T-helper 1 cell treated with Interleukin-12 subunit alpha and Interleukin-12 subunit beta and Interleukin-4 antibody, amounts not matched to agents 30 μg/mL and 1 μg/mL, for 36 hours (primary cell): ENCODE data around the gene NEGR1.
"Not testable (repeated sequence)": the region's sequence is repeated elsewhere in the genome, so short reads cannot be mapped to it uniquely, and the experiment has no call there.

Source experiments
- H3K27ac Mint-ChIP-seq: one replicate; pipeline ENCODE4 v1.8.0; 2021; ENCODE audit warnings: mild to moderate bottlenecking, mixed read lengths
- H3K27me3 Mint-ChIP-seq: one replicate; pipeline ENCODE4 v1.8.0; 2021; ENCODE audit warnings: low read depth, mixed read lengths
- H3K36me3 Mint-ChIP-seq: one replicate; pipeline ENCODE4 v1.8.0; 2021; ENCODE audit warnings: low read depth, mixed read lengths
- H3K4me1 Mint-ChIP-seq: one replicate; pipeline ENCODE4 v1.8.0; 2021; ENCODE audit warnings: low read depth, mixed read lengths
- H3K4me3 Mint-ChIP-seq: one replicate; pipeline ENCODE4 v1.8.0; 2021; ENCODE audit warnings: mild to moderate bottlenecking, moderate library complexity, mixed read lengths
- H3K9me3 Mint-ChIP-seq: one replicate; pipeline ENCODE4 v1.8.0; 2021; ENCODE audit warnings: mixed read lengths

Gene NEGR1

DNA sequence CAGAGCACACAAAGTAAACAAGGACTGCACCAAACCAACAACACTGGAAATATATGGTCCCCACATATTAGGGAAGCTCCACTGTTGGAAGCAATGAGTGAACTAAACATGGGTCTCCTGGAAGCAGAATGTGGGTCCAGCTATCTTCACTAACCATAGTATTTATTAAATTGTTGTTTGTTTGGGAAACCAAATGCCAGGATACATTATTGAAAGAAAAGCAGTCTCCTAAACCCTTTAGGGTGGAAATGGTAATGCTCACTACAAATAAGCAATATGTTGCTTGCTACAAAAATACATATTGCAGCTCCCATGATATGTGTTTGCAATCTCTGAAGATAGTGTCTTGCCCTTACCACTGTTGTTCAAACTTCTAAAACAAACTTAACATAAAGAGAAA lies 2.2 kb downstream of the NEGR1 start:
- H3K9me3 Mint-ChIP-seq: no peaks in the 10 kb centered on the region
- H3K27ac Mint-ChIP-seq: no peak overlapping the region
- H3K4me3 Mint-ChIP-seq: no peak overlapping the region
- H3K27me3 Mint-ChIP-seq: peaks cover 30% of the 10 kb centered on the region
- no peaks in the 10 kb centered on the region for H3K36me3 Mint-ChIP-seq
- peaks cover 10% of the 10 kb centered on the region for H3K4me1 Mint-ChIP-seq

DNA sequence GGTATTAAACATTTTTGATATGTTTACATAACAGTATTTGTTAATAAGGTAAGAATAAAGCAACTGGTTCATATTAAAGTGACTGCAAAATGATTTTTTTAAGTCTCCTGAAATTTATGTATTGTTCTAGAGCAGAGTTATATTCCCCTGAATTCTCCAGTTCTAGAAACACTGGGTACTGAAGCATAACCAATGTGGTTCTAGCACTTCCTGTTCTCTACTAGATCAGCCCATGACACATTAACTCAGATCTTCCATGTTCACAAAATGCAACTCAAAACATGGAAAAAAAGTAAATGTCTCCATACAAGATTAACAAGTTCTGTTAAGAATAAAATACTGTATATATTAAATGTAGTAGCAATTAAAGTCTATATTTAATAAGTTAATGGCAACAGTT lies 3.9 kb downstream of the NEGR1 start:
- Mint-ChIP-seq H3K4me3 (no peak overlapping the region), H3K27ac (no peak overlapping the region), H3K27me3 (peaks cover 30% of the 10 kb centered on the region), H3K4me1 (peaks cover 10% of the 10 kb centered on the region), H3K36me3 (no peaks in the 10 kb centered on the region), H3K9me3 (no peaks in the 10 kb centered on the region)

DNA sequence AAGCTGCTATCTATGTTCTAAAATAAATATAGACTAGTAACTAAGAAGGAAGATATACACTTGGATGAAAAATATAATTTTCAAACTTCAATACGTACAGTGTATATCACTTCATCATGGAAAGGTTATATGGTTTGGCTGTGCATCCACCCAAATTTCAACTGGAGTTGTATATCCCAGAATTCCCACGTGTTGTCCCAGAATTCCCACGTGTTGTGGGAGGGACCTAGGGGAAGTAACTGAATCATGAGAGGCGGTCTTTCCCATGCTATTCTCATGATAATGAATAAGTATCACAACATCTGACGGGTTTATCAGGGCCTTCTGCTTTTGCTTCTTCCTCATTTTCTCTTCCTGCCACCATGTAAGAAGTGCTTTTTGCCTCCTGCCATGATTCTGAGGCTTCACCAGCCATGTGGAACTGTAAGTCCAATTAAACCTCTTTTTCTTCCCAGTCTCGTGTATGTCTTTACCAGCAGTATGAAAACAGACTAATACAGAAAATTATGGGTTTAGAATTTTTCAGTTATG lies 10.7 kb downstream of the NEGR1 start:
- Mint-ChIP-seq H3K9me3 (no peaks in the 10 kb centered on the region), H3K36me3 (no peaks in the 10 kb centered on the region), H3K27me3 (no peaks in the 10 kb centered on the region), H3K4me1 (no peaks in the 10 kb centered on the region), H3K4me3 (no peak overlapping the region), H3K27ac (no peak overlapping the region)

DNA sequence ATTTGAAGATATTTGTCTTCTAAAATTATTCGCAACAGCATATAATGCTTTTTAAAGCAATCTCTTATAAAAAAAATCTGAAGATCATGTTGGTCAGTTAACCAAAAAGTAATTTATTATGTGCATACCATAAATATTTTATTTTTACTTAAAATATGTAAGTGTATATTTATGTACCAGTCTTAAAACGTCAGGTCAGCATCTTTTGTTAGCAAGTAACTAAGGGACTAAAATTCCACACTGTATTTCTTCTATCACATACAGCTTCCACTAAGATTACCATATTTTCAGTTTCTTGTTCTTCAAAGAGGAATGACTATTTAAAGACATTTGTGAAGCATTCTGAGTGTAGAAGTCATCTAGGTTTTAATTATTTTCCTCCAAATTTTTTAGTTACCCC lies 19.6 kb downstream of the NEGR1 start:
- Mint-ChIP-seq H3K9me3 (no peaks in the 10 kb centered on the region), H3K27me3 (no peaks in the 10 kb centered on the region), H3K4me3 (no peak overlapping the region), H3K4me1 (no peaks in the 10 kb centered on the region), H3K27ac (no peak overlapping the region), H3K36me3 (no peaks in the 10 kb centered on the region)

- H3K4me1 Mint-ChIP-seq: no peaks in the 10 kb centered on the region
- no peaks in the 10 kb centered on the region for H3K9me3 Mint-ChIP-seq
- no peaks in the 10 kb centered on the region for H3K36me3 Mint-ChIP-seq
- H3K27me3 Mint-ChIP-seq: no peaks in the 10 kb centered on the region
- H3K4me3 Mint-ChIP-seq: no peak overlapping the region
- no peak overlapping the region for H3K27ac Mint-ChIP-seq
Observed at GRCh38 chr1:72253132-72253531, 29.2 kb downstream of the NEGR1 start.

DNA sequence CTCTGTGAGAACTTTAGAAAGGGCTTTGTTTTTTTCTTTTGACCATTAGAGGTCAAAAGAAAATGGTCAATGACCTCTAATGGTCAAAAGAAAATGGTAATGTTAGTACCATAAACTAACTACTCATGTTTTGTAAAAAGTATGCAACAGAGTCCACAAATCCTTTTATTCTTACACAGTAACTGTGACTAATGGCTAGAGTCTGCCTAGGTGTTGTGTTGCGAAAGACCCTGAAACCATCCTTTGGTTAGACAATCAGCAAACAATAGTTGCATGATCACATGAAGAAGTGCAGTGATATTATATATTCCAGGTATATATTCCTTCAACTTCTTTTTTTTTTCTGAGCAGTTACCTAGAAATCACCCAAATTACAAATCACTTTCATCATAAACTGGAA lies 40.9 kb downstream of the NEGR1 start:
- Mint-ChIP-seq H3K4me1 (no peaks in the 10 kb centered on the region), H3K27ac (no peak overlapping the region), H3K36me3 (no peaks in the 10 kb centered on the region), H3K9me3 (no peaks in the 10 kb centered on the region), H3K4me3 (no peak overlapping the region), H3K27me3 (no peaks in the 10 kb centered on the region)

GRCh38 chr1:72235931-72236330 lies 46.4 kb downstream of the NEGR1 start:
- H3K36me3 Mint-ChIP-seq, H3K4me3 Mint-ChIP-seq, H3K27me3 Mint-ChIP-seq, H3K4me1 Mint-ChIP-seq, H3K9me3 Mint-ChIP-seq, H3K27ac Mint-ChIP-seq: not testable (repeated sequence)

DNA sequence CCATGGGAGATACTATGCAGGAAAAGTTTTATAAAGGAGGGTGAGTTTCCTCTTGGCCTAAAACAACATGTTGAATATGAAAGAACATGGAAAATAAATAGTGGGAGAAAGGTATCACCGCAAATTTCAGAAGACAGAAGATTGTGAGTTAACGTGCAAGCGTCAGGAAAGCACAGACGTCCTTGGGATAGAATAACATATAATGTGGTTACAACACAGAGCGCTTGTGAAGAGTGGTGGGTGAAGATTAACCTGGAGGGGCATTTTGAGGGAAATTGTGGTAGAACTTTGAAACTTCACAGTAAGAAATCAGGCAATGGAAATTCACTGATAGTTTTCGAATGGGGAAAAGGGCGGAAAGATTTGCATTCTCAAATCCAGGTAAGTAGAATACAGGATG lies 47.3 kb downstream of the NEGR1 start:
- Mint-ChIP-seq H3K27me3 (no peaks in the 10 kb centered on the region), H3K9me3 (peaks cover 8% of the 10 kb centered on the region), H3K27ac (no peak overlapping the region), H3K4me1 (no peaks in the 10 kb centered on the region), H3K4me3 (no peak overlapping the region), H3K36me3 (no peaks in the 10 kb centered on the region)

GRCh38 chr1:72230746-72231145 lies 51.6 kb downstream of the NEGR1 start:
- Mint-ChIP-seq H3K36me3 (no peaks in the 10 kb centered on the region), H3K27ac (no peak overlapping the region), H3K27me3 (no peaks in the 10 kb centered on the region), H3K4me3 (no peak overlapping the region), H3K4me1 (no peaks in the 10 kb centered on the region), H3K9me3 (peaks cover 8% of the 10 kb centered on the region)

DNA sequence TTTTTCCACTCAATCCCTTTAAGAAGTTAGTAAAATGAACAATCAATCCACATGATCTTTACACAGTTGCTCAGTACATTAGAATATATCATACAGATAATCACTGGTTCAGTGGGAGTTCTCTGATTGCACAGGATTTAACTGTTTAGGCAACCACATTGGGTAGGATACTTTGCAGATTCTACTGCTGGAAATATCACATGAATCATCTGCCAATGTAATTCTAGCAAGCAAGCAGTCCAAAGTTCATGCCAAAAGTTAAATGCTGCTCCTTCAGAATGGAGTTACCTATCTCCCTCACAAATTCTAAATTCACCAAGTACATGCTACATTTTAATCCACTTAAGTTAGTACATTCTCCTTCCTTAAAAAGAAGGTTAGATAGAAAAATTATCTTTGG lies 52.4 kb downstream of the NEGR1 start:
- Mint-ChIP-seq H3K4me3 (no peak overlapping the region), H3K27ac (no peak overlapping the region), H3K36me3 (no peaks in the 10 kb centered on the region), H3K4me1 (no peaks in the 10 kb centered on the region), H3K27me3 (no peaks in the 10 kb centered on the region), H3K9me3 (peaks cover 8% of the 10 kb centered on the region)

DNA sequence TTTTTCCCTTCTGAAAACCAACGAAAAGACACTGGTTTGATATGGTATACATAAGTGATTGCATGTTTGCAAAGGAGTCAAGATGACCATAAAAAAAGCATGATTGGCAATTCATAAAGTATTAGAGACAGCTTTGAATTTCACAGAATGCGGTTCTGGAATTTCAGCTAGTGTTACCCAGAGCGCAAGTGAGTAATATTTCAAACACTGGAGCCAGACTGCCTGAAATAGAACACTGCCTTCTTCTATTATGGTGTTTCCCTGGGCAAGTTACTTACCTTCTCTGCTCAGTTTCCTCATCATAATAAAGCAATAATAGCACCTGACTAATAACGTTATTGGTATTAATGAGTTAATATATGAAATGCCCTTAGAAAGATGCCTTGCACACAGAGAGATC lies 54.7 kb downstream of the NEGR1 start:
- Mint-ChIP-seq H3K4me1 (no peaks in the 10 kb centered on the region), H3K27me3 (no peaks in the 10 kb centered on the region)

DNA sequence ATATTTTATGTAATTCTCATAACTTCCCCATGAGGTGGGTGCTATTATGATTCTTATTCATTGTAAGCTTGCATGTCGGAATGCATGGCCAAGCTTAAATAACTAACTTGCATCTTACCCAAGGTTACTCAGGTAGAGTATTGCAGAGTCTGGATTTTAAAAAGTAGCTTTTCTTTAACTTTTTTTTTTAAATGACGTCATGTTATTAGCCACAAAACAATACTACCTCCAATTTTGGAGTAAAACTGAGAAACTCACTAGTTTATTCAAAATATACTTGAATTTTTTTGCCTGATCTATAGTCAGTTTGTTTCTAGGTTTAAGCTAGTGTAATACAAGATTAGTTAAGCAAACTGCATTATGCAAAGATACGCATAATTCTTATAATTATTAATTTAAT lies 57.8 kb downstream of the NEGR1 start:
- Mint-ChIP-seq H3K4me3 (no peak overlapping the region), H3K9me3 (no peaks in the 10 kb centered on the region), H3K4me1 (no peaks in the 10 kb centered on the region), H3K27ac (no peak overlapping the region), H3K36me3 (no peaks in the 10 kb centered on the region), H3K27me3 (no peaks in the 10 kb centered on the region)

More for the DNA sequence above, 54.7 kb downstream of the NEGR1 start:
- H3K4me3 Mint-ChIP-seq: no peak overlapping the region
- no peaks in the 10 kb centered on the region for H3K9me3 Mint-ChIP-seq
- H3K36me3 Mint-ChIP-seq: no peaks in the 10 kb centered on the region
- no peak overlapping the region for H3K27ac Mint-ChIP-seq

DNA sequence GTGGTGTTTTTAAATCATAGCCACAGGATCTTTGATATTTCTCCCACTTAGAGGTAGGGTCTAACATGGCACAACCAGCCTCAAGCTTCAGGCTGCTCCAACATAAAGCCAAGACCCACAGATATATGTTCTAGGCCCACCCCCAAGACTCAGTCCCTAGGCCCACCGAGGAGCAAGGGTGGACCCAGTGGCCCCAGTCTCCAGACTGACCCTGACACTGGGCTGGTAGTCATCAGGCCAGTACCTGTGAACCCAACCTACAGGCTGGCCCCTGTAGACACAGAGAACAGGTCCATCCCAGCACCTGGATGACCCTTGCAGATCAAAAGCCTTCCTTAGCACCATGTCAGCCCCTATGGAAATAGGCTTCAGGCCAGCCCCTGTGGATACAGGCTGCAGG lies 60.5 kb downstream of the NEGR1 start:
- no peak overlapping the region for H3K4me3 Mint-ChIP-seq
- no peaks in the 10 kb centered on the region for H3K27me3 Mint-ChIP-seq
- H3K36me3 Mint-ChIP-seq: no peaks in the 10 kb centered on the region
- H3K4me1 Mint-ChIP-seq: no peaks in the 10 kb centered on the region
- H3K9me3 Mint-ChIP-seq: no peaks in the 10 kb centered on the region
- H3K27ac Mint-ChIP-seq: no peak overlapping the region

DNA sequence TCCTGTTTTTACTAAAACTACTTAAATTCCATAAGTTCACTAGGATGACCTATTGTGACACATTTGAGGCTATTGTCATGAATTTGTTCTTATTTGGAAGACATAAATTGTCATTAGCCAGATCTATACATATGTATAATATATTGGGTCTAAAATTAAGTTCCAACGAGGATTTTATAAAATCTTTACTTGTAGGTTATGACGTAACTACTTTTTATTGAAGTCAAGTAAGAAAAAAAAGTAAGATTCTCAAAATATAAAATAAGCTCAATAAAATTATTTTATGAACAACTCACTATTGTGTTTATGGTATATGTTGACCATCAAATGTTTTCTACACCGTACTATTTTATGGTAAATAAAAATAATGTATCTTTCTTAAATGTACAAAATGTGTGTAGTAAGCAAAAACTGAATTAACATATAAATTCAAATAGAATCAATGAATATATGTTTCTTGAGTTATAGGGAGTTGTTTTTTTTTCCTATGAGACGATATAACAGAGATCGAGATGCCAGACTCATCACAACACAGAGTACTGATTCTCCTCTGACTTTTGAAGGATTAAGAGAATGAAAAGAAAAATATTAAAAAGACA lies 64.1 kb downstream of the NEGR1 start:
- no peaks in the 10 kb centered on the region for H3K4me1 Mint-ChIP-seq
- H3K9me3 Mint-ChIP-seq: no peaks in the 10 kb centered on the region
- no peaks in the 10 kb centered on the region for H3K36me3 Mint-ChIP-seq
- no peak overlapping the region for H3K4me3 Mint-ChIP-seq
- no peaks in the 10 kb centered on the region for H3K27me3 Mint-ChIP-seq
- H3K27ac Mint-ChIP-seq: no peak overlapping the region

- Mint-ChIP-seq H3K27ac (no peak overlapping the region), H3K4me3 (no peak overlapping the region), H3K27me3 (no peaks in the 10 kb centered on the region), H3K36me3 (no peaks in the 10 kb centered on the region), H3K4me1 (no peaks in the 10 kb centered on the region), H3K9me3 (no peaks in the 10 kb centered on the region)
Observed at GRCh38 chr1:72207059-72207458, 75.3 kb downstream of the NEGR1 start.

GRCh38 chr1:72202761-72203160 lies 79.6 kb downstream of the NEGR1 start:
- no peaks in the 10 kb centered on the region for H3K27me3 Mint-ChIP-seq
- no peak overlapping the region for H3K27ac Mint-ChIP-seq
- H3K4me3 Mint-ChIP-seq: no peak overlapping the region
- no peaks in the 10 kb centered on the region for H3K9me3 Mint-ChIP-seq
- H3K4me1 Mint-ChIP-seq: no peaks in the 10 kb centered on the region
- H3K36me3 Mint-ChIP-seq: no peaks in the 10 kb centered on the region
